HCT116 (cell line): Measurements from ENCODE around the gene GNA12. TPM values are rescaled to one million over a fixed set of nuclear protein-coding genes. Genes with fewer than 3 reads are reported as not detected.

ENCODE experiments used
- ATAC-seq: fragments of 200-7000 bp; cut with Tn5 transposase; 2 replicates; pipeline ENCODE4 v1.9.1; 2020; ENCODE audit warnings: mild to moderate bottlenecking, moderate library complexity
- BruUV-seq: library from RNA; stranded (reverse); fragments of 400-500 nt; replicated peaks from 2 replicates; lab custom pipeline; 2021; lab: Mats Ljungman, UMichigan
- CTCF ChIA-PET: fragments of 300-600 bp; sonication (Branson Sonifier 250); formaldehyde crosslinking; loops from one replicate; lab custom pipeline; 2021; ENCODE audit warnings: antibody characterized with exemption; lab: Charles Lee
- POLR2A ChIA-PET: fragments of 300-600, 350-600 bp; sonication (Branson Sonifier 250); formaldehyde crosslinking; loops from one replicate; lab custom pipeline; 2021; ENCODE audit warnings: antibody characterized with exemption; lab: Charles Lee
- RAD21 ChIA-PET, 2 experiments: fragments of 300-600 bp; sonication (Branson Sonifier 250); formaldehyde crosslinking; loops; one replicate each; lab custom pipeline; 2023; ENCODE audit warnings: low total read pairs in 2 of 2; ENCODE audit not compliant: uncharacterized antibody in 2 of 2, unreplicated experiment in 2 of 2, low non-redundant PET in 1 of 2; lab: Charles Lee
- DNase-seq: peaks from one replicate; pipeline ENCODE4 v3.0.0-alpha.2; 2010; ENCODE audit warnings: low read depth, low spot score
- H2AFZ ChIP-seq: fragments of 200-600 bp; shearing (Covaris generic), sonication (generic); 2 replicates; pipeline ENCODE4 v1.6.1; 2017; ENCODE audit warnings: low read depth, mixed run types, mixed read lengths, antibody characterized with exemption, low read length; ENCODE audit not compliant: poor library complexity, severe bottlenecking
- H3K27ac ChIP-seq: 2 replicates; pipeline ENCODE4 v1.5.1; 2012; ENCODE audit warnings: low read depth, low read length
- H3K27me3 ChIP-seq: fragments of 200-600 bp; sonication (generic); 2 replicates; pipeline ENCODE4 v1.6.1; 2016; ENCODE audit warnings: mixed run types, low read length, mixed read lengths; ENCODE audit not compliant: insufficient read depth
- H3K36me3 ChIP-seq, 2 experiments: fragments of 200-500 bp in 1 of 2; fragments of 200-600 bp in 1 of 2; sonication (Bioruptor generic) in 1 of 2; sonication (generic) in 1 of 2; 2 replicates each; pipeline versions ENCODE4 v1.5.1 to v1.6.1; 2014 to 2016; ENCODE audit warnings: low read length in 2 of 2, inconsistent platforms in 1 of 2, mixed read lengths in 1 of 2, mixed run types in 1 of 2; ENCODE audit not compliant: insufficient read depth in 2 of 2, control insufficient read depth in 1 of 2
- H3K4me1 ChIP-seq, 2 experiments: fragments of 200-600 bp in 1 of 2; sonication (generic) in 1 of 2; 2 replicates each; pipeline versions ENCODE4 v1.5.1 to v1.6.1; 2012 to 2017; ENCODE audit warnings: low read length in 2 of 2, inconsistent platforms in 1 of 2, mild to moderate bottlenecking in 1 of 2, mixed read lengths in 1 of 2, mixed run types in 1 of 2, moderate library complexity in 1 of 2; ENCODE audit not compliant: insufficient read depth in 2 of 2, control insufficient read depth in 1 of 2
- H3K4me2 ChIP-seq: fragments of 200-600 bp; sonication (generic); 2 replicates; pipeline ENCODE4 v1.6.1; 2017; ENCODE audit warnings: mixed run types, low read length, mixed read lengths
- H3K4me3 ChIP-seq, 2 experiments: fragments of 200-600 bp in 1 of 2; sonication (generic) in 1 of 2; replicated peaks in 1 of 2; 2 replicates each; pipeline ENCODE4 v1.5.1; 2011 to 2016; ENCODE audit warnings: low read length in 2 of 2, control low read depth in 1 of 2, low read depth in 1 of 2, mild to moderate bottlenecking in 1 of 2, mixed read lengths in 1 of 2, mixed run types in 1 of 2
- H3K79me2 ChIP-seq: fragments of 200-600 bp; sonication (generic); 2 replicates; pipeline ENCODE4 v1.6.1; 2017; ENCODE audit warnings: mild to moderate bottlenecking, mixed run types, low read length, moderate library complexity, mixed read lengths; ENCODE audit not compliant: insufficient read depth
- H3K9ac ChIP-seq: fragments of 200-600 bp; sonication (generic); 2 replicates; pipeline ENCODE4 v1.6.1; 2016; ENCODE audit warnings: low read length, mixed read lengths
- H3K9me2 ChIP-seq: fragments of 200-600 bp; sonication (generic), shearing (Covaris generic); 2 replicates; pipeline ENCODE4 v1.6.1; 2017; ENCODE audit warnings: mixed run types, mild to moderate bottlenecking, moderate library complexity; ENCODE audit not compliant: insufficient read depth
- H3K9me3 ChIP-seq, 2 experiments: fragments of 200-500 bp in 1 of 2; fragments of 200-600 bp in 1 of 2; sonication (Bioruptor generic) in 1 of 2; sonication (generic) in 1 of 2; 2 replicates each; pipeline ENCODE4 v1.6.1; 2014 to 2017; ENCODE audit warnings: low read length in 2 of 2, mixed read lengths in 2 of 2, inconsistent platforms in 1 of 2, low read depth in 1 of 2, mild to moderate bottlenecking in 1 of 2, mixed run types in 1 of 2, moderate library complexity in 1 of 2; ENCODE audit not compliant: control insufficient read depth in 1 of 2, insufficient read depth in 1 of 2
- H4K20me1 ChIP-seq: fragments of 200-600 bp; sonication (generic), shearing (Covaris generic); 2 replicates; pipeline ENCODE4 v1.6.1; 2017; ENCODE audit warnings: mixed run types, mild to moderate bottlenecking, moderate library complexity; ENCODE audit not compliant: insufficient read depth
- CBX3 ChIP-seq: IDR thresholded peaks from 2 replicates; pipeline ENCODE4 v1.6.1; 2012; ENCODE audit warnings: low read depth
- ELF1 ChIP-seq: IDR thresholded peaks from 2 replicates; pipeline ENCODE4 v1.6.1; 2012; ENCODE audit warnings: low read depth, borderline replicate concordance
- EZH2 ChIP-seq: fragments of 200-600 bp; sonication (generic); IDR thresholded peaks from 2 replicates; pipeline ENCODE4 v1.6.1; 2017; ENCODE audit warnings: antibody characterized with exemption, mixed run types
- EZH2phosphoT487 ChIP-seq: fragments of 200-600 bp; IDR thresholded peaks from 2 replicates; pipeline ENCODE4 v1.6.1; 2018; ENCODE audit warnings: antibody characterized with exemption, borderline replicate concordance
- POLR2AphosphoS5 ChIP-seq: IDR thresholded peaks from 2 replicates; pipeline ENCODE4 v1.6.1; 2011; ENCODE audit warnings: mild to moderate bottlenecking, low read depth, low read length, moderate library complexity
- REST ChIP-seq: IDR thresholded peaks from 2 replicates; pipeline ENCODE4 v1.6.1; 2012; ENCODE audit warnings: low read depth
- SIN3A ChIP-seq: IDR thresholded peaks from 2 replicates; pipeline ENCODE4 v1.6.1; 2012; ENCODE audit warnings: low read depth
- SP1 ChIP-seq: IDR thresholded peaks from 2 replicates; pipeline ENCODE4 v1.6.1; 2012; ENCODE audit warnings: low read depth
- YY1 ChIP-seq: IDR thresholded peaks from 2 replicates; pipeline ENCODE4 v1.6.1; 2011; ENCODE audit warnings: low read length, low read depth, moderate library complexity, mild to moderate bottlenecking; ENCODE audit not compliant: insufficient replicate concordance; ENCODE audit errors: extremely low read depth
- ZNF274 ChIP-seq: fragments of 200-500 bp; sonication (Bioruptor generic); IDR thresholded peaks from 2 replicates; pipeline ENCODE4 v1.6.1; 2014; ENCODE audit warnings: mild to moderate bottlenecking, low read depth, low read length, inconsistent platforms
- intact Hi-C: fragments of 100-400 bp; cut with micrococcal nuclease; formaldehyde crosslinking; loops from 2 replicates; pipeline ENCODE4 v1.10.0; 2022
- total RNA-seq: library from RNA; stranded (reverse); gene quantifications from one replicate; pipeline ENCODE4 v1.2.1, GENCODE V29; 2021; ENCODE audit not compliant: unreplicated experiment

Gene GNA12
- total RNA-seq, 1 experiment from 2014 or later, result 32.6 TPM

GRCh38 chr7:2837496-2837895 lies 6.6 kb downstream of the GNA12 start (continued):
- no peak for TF ChIP-seq REST
- TF ChIP-seq YY1, result no peak
- TF ChIP-seq CBX3, result no peak
- TF ChIP-seq ZNF274, result no peak
- TF ChIP-seq EZH2phosphoT487, result no peak
- TF ChIP-seq ELF1, result no peak
- TF ChIP-seq SIN3A, result no peak

GRCh38 chr7:2834748-2835441 lies 9.2 kb downstream of the GNA12 start:
- POLR2A ChIA-PET, result no interaction called here
- intact Hi-C loops, result no loop called here
- ATAC-seq, result no peak

More at GRCh38 chr7:2834748-2835441, 9.2 kb downstream of the GNA12 start:
- Histone ChIP-seq H3K79me2 (peaks cover 74% of the 10 kb centered on the region), H3K27me3 (no peaks in the 10 kb centered on the region), H3K4me1 (no peaks in the 10 kb centered on the region), H3K27ac (no peak overlapping the region), H4K20me1 (no peaks in the 10 kb centered on the region), H3K36me3 (peaks cover 0 to 5% of the 10 kb centered on the region in 2 experiments; a peak in 1 of 4 replicates), H3K9me2 (no peaks in the 10 kb centered on the region), H3K4me3 (no peak overlapping the region), H3K9ac (no peak overlapping the region), H2AFZ (no peak overlapping the region), H3K4me2 (no peak overlapping the region), H3K9me3 (no peaks in the 10 kb centered on the region)
- ChIA-PET RAD21 (no interaction called here), CTCF (no interaction called here)
- no TSS peak for BruUV-seq
- no peak for TF ChIP-seq EZH2
- no peak for TF ChIP-seq YY1
- TF ChIP-seq POLR2AphosphoS5, result no peak
- TF ChIP-seq EZH2phosphoT487, result no peak
- TF ChIP-seq ZNF274, result no peak
- no peak for TF ChIP-seq SP1
- DNase-seq, result no peak
